ENCODE results near the gene PNMT. TPM values are rescaled to one million over a fixed set of nuclear protein-coding genes. Genes with fewer than 3 reads are reported as not detected.

PNMT gene
- total and polyA plus RNA-seq, 2 of the 4 experiments (the other 2 are of a cell fraction) = not detected

GRCh38 chr17:39684369-39685192 is 16.3 kb downstream of the PNMT start (continued):
- no peak for TF ChIP-seq RAD21 (IDR thresholded peaks at IDR 0.05; ENCODE audit: low read length)

DNA sequence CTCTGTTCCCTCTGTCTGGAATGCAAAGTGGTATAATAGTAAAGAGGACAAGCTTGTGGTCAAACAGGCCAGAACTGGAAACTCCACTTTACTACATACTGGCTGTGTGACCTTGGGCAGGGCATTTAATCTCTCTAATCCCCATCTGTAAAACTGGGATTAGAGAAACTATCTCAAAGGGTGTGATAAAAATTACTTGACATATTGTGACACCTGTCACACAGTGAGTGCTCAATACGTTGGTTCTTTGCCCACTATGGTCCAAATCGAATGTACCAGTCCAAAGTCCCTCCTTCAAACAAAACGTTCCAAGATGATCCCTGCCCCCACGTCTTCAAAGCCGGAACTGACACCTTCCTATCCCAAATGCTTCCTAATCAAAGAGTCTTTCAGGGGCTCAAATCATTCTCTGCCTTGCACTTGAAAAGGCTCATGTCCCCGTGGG is 18.9 kb downstream of the PNMT start:
- no peak overlapping the region for H2BK5ac ChIP-seq (ENCODE audit: low read depth, low read length, poor library complexity, severe bottlenecking)
- H3K4me2 ChIP-seq (ENCODE audit: low read depth, low read length) = peak overlapping the region; percentile 71
- DNase-seq (no peak), ATAC-seq (ENCODE audit: low read depth) (no peak)
- POLR2A ChIA-PET (ENCODE audit: unreplicated experiment) = no interaction called here
- peak overlapping the region; percentile 81; the same call in 1 of the 2 replicates for H3K4me3 ChIP-seq (ENCODE audit: insufficient read depth, low read depth, low read length)
- dilution Hi-C loops (cut with HindIII; ENCODE audit: low sequenced_read_pairs, unreplicated experiment) = no loop called here
- H4K8ac ChIP-seq (ENCODE audit: low read depth in 2 of 2, low read length in 2 of 2) = peak overlapping the region; percentile 98 to 99
- no peak overlapping the region for H3K23ac ChIP-seq (ENCODE audit: low read depth, low read length)
- no peak overlapping the region for H2BK15ac ChIP-seq (ENCODE audit: low read depth, low read length)
- H3K9ac ChIP-seq (ENCODE audit: low read depth, low read length) = no peak overlapping the region
- in situ Hi-C loops (cut with MboI; ENCODE audit: low sequenced_read_pairs) = no loop called here
- no peaks in the 10 kb centered on the region for H4K20me1 ChIP-seq (ENCODE audit: insufficient read depth, low read length)
- peak overlapping the region; percentile 83 for H2AFZ ChIP-seq (replicated peaks; ENCODE audit: low read length, poor library complexity)
- no CpG with 5 or more reads among the region's 6 CpGs for WGBS, 2 experiments (ENCODE audit: extremely low coverage in 2 of 2, insufficient read length in 1 of 2)
- peak overlapping the region; percentile 94 for H4K5ac ChIP-seq (ENCODE audit: low read depth, low read length)
- H3K36me3 ChIP-seq (ENCODE audit: control insufficient read depth, insufficient read depth, low read length) = peaks cover 7% of the 10 kb centered on the region
- TF ChIP-seq RFX5 (IDR thresholded peaks at IDR 0.05; ENCODE audit: low read depth, low read length) (no peak), BHLHE40 (IDR thresholded peaks at IDR 0.05; ENCODE audit: low read depth, low read length) (no peak), MAZ (IDR thresholded peaks at IDR 0.05; ENCODE audit: borderline replicate concordance, low read depth, low read length) (no peak), FOS (IDR thresholded peaks at IDR 0.05; ENCODE audit: low read depth, low read length) (no peak), RCOR1 (IDR thresholded peaks at IDR 0.05; ENCODE audit: insufficient replicate concordance, low read length) (no peak), CHD1 (IDR thresholded peaks at IDR 0.05; ENCODE audit: low read depth, low read length) (no peak), CEBPB (IDR thresholded peaks at IDR 0.05; ENCODE audit: low read depth, low read length) (no peak), CTCF (conservative IDR thresholded peaks at IDR 0.05; ENCODE audit: low read depth, low read length) (no peak)
- TF ChIP-seq, protein P1, sequence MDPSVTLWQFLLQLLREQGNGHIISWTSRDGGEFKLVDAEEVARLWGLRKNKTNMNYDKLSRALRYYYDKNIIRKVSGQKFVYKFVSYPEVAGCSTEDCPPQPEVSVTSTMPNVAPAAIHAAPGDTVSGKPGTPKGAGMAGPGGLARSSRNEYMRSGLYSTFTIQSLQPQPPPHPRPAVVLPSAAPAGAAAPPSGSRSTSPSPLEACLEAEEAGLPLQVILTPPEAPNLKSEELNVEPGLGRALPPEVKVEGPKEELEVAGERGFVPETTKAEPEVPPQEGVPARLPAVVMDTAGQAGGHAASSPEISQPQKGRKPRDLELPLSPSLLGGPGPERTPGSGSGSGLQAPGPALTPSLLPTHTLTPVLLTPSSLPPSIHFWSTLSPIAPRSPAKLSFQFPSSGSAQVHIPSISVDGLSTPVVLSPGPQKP (IDR thresholded peaks at IDR 0.05; ENCODE audit: borderline replicate concordance, low read depth, low read length) = no peak
- H3K27ac ChIP-seq (ENCODE audit: insufficient read depth, low read length) = no peak overlapping the region
- H2AK5ac ChIP-seq (ENCODE audit: low read depth, low read length) = no peak overlapping the region
- H4K91ac ChIP-seq (ENCODE audit: insufficient read depth, low read depth, low read length) = 0 out of 2 replicates have a peak overlapping the region, but pooled peaks have one; percentile 37
- H3K9me3 ChIP-seq (ENCODE audit: control insufficient read depth, insufficient read depth, low read length) = no peaks in the 10 kb centered on the region
- no peaks in the 10 kb centered on the region for H3K27me3 ChIP-seq (ENCODE audit: control insufficient read depth, insufficient read depth, low read length)
- H2AK9ac ChIP-seq (replicated peaks; ENCODE audit: low read depth, low read length, poor library complexity) = no peak overlapping the region
- H3K18ac ChIP-seq (ENCODE audit: low read depth, low read length) = no peak overlapping the region
- intact Hi-C loops (cut with micrococcal nuclease) = no loop called here
- BruUV-seq (replicated peaks) = no TSS peak
- no peak overlapping the region for H2BK120ac ChIP-seq (ENCODE audit: low read depth, low read length)
- H3K4ac ChIP-seq (ENCODE audit: low read depth, low read length) = peak overlapping the region; percentile 57
- H2BK20ac ChIP-seq (ENCODE audit: low read depth, low read length) = no peak overlapping the region
- H3K56ac ChIP-seq (ENCODE audit: extremely low read depth, insufficient read depth, low read length) = no peak overlapping the region
- H3K9me1 ChIP-seq (ENCODE audit: insufficient read depth, low read length) = peaks cover 8% of the 10 kb centered on the region
- H3K4me1 ChIP-seq (ENCODE audit: control insufficient read depth, insufficient read depth, low read length) = peaks cover 9% of the 10 kb centered on the region
- H3K14ac ChIP-seq (replicated peaks; ENCODE audit: low read depth, low read length) = 0 out of 2 replicates have a peak overlapping the region, but pooled peaks have one; percentile 23
- H3K79me1 ChIP-seq (ENCODE audit: low read depth in 1 of 2, low read length in 2 of 2) = peaks cover 8 to 16% of the 10 kb centered on the region in 2 experiments
- CTCF ChIA-PET = interaction anchor here (1.0 to 1.5 kb wide), 5 partner anchors 12 to 66 kb away, joined by 3 to 5 read pairs (median 3); no protein-coding TSS in a partner anchor

Measured in IMR-90 (cell line).